ENCODE results near the gene NTRK3.
"Not testable (repeated sequence)": the region's sequence is repeated elsewhere in the genome, so short reads cannot be mapped to it uniquely, and the experiment has no call there.

Gene NTRK3

GRCh38 chr15:88036154-88036839, 220.2 kb downstream of the NTRK3 start:
- no peak for DNase-seq (ENCODE audit: low read depth in 1 of 2, low spot score in 1 of 2)

- no peak for DNase-seq (ENCODE audit: low read depth in 1 of 2, low spot score in 1 of 2)
Observed at GRCh38 chr15:88035381-88035780, 221.2 kb downstream of the NTRK3 start.

- DNase-seq (ENCODE audit: low read depth in 1 of 2, low spot score in 1 of 2): not testable (repeated sequence)
Observed at GRCh38 chr15:88033421-88033820, 223.1 kb downstream of the NTRK3 start.

DNA sequence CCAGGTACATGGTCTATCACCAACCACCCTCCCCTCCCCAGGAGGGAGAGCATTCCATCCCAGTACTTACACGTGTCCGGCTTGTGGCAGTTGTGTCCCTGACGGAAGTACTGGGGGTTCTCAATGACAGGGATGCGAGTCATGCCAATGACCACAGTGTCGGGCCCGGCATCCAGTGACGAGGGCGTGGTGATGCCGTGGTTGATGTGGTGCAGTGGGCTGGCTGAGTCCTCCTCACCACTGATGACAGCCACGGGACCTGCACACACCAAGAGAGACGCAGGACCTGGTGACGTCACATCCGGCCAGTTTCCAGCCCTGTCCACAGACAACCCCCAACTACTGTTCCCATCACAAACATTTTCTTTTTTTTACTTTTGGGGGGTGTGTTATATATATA, 223.8 kb downstream of the NTRK3 start:
- no peak for DNase-seq (ENCODE audit: low read depth in 1 of 2, low spot score in 1 of 2)

- DNase-seq (ENCODE audit: low read depth in 1 of 2, low spot score in 1 of 2): no peak
Observed at GRCh38 chr15:88031461-88031860, 225.1 kb downstream of the NTRK3 start.

- DNase-seq (ENCODE audit: low read depth in 1 of 2, low spot score in 1 of 2): no peak
Observed at GRCh38 chr15:88029696-88030095, 226.8 kb downstream of the NTRK3 start.

- DNase-seq (ENCODE audit: low read depth in 1 of 2, low spot score in 1 of 2): no peak
Observed at GRCh38 chr15:88028024-88028423, 228.5 kb downstream of the NTRK3 start.

DNA sequence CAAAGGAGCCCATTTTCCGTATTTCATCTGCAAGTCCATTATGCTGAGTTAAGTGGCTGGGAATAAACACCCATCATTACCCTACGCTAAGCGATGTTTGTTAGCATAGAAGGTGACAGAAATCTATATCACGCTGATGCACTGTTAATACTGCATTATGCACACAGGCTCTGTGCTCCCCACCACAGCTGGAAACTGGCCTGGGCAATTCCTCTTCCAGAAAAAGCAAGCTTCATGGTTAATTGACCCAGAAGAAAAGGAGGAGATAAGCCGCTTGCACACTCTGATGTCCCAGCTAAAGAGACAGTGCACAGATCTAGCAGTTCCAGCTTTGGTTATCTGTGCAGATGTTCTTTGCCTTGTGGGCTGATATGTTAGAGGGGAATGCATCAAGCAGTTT, 232.6 kb downstream of the NTRK3 start:
- DNase-seq (ENCODE audit: low read depth in 1 of 2, low spot score in 1 of 2): no peak

- no peak for DNase-seq (ENCODE audit: low read depth in 1 of 2, low spot score in 1 of 2)
Observed at GRCh38 chr15:88022716-88023115, 233.8 kb downstream of the NTRK3 start.

GRCh38 chr15:88021601-88022000, 234.9 kb downstream of the NTRK3 start:
- no peak for DNase-seq (ENCODE audit: low read depth in 1 of 2, low spot score in 1 of 2)

DNA sequence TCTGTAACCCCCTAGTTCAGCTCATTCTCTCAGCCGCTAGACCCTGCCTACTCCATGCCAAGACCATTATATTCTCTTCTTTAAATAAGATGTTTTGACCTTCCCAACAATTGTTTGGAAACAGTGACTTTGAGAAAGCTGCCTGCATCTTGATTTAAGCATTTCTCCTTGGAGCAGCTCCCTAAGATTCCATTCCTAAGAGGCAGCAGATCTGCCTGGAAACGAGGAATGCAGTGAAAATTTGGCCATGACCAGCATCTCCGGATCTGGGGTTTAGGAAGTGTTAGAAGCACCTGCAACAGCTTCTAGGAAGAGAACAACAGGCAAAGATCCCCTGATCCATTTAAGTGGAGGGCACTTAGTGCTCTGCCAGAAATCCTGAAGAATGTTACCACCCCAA, 235.7 kb downstream of the NTRK3 start:
- DNase-seq (ENCODE audit: low read depth in 1 of 2, low spot score in 1 of 2): no peak

- no peak for DNase-seq (ENCODE audit: low read depth in 1 of 2, low spot score in 1 of 2)
Observed at GRCh38 chr15:88019656-88020055, 236.9 kb downstream of the NTRK3 start.

GRCh38 chr15:88018869-88019641, 237.5 kb downstream of the NTRK3 start:
- DNase-seq (ENCODE audit: low read depth in 1 of 2, low spot score in 1 of 2): no peak

- DNase-seq (ENCODE audit: low read depth in 1 of 2, low spot score in 1 of 2): no peak
Observed at GRCh38 chr15:88017753-88018152, 238.8 kb downstream of the NTRK3 start.

DNA sequence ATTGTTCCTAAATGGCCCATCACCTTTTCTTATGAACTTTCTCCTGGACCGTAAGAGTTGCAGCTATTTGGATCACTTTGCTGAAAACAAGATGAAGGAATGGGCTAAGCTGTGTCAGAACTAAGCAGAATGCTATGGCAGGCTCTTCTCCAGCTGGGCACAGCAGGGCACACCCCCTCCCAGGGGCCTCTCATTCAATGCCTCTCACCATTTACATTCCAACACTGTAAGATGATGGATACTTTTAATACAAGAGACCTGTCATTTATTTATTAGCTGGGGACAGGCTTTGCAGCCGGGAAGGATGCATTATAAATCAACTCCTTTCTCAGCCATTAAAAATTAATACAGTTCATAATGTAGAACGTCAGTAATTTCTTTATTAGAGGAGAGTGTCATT, 240.1 kb downstream of the NTRK3 start:
- DNase-seq (ENCODE audit: low read depth in 1 of 2, low spot score in 1 of 2): no peak

DNA sequence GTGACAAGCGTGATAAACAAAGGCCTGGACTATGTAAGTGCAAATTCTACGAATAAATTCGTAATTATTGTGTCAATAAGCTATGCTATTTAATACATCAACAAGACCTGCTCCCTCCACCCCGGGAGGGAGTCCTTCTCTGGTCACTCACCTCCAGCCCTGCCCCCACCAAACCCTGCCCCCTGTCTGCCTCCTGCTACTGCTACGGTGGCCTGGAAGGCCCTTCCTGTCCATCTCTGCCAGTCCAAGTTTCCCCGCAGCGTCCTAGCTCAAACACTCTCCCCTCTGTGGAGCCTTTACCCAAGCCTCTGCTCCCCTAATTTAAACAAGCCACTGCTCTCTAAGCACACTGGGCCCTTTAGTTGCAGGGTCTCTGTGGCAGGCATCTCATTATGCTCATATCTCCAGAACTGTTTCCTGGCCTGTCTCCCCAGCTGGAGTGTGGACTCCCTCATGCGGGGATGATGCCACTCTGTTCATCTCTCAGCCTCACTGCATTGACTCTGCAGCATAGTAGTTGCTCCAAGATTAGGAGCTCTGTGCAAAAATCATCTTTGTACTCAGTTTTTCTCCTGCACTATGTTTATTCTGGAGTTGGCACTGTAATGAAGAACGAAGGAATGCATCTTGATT, 241.2 kb downstream of the NTRK3 start:
- no peak for DNase-seq (ENCODE audit: low read depth in 1 of 2, low spot score in 1 of 2)

DNA sequence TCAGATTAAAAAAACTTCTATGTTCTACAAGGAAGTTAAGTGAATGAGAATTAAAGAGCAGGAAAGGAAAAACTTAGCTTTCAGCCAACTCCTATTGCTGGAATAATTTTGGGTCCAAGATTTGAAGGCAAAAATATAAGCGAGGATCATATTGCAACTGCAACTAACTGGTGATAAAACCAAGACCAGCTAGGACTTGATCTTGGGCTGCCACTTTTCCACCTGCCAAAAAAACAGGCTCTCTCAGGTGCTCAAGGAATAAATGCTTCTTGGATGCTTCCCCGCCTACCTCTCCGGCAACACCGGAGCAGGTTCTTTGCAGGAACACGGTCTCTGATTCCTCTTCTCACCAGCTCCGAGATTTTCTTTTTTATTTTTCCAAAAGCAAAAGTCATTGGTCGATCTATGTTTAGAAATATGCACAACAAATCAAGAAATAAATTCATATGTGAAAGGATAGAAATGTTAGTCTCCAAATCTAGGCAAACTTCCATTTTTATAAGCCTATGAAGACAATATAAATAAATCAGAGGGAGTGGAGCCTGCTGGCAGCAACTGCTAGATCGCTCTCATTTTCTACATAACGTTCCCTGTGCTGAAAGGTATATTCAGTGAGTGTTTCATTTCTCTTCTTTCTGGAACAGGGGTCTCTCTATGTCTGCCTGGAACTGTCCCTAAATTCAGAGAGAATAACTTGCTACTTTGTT, 241.9 kb downstream of the NTRK3 start:
- no peak for DNase-seq (ENCODE audit: low read depth in 1 of 2, low spot score in 1 of 2)

GRCh38 chr15:88013111-88013510, 243.4 kb downstream of the NTRK3 start:
- DNase-seq (ENCODE audit: low read depth in 1 of 2, low spot score in 1 of 2): no peak

- no peak for DNase-seq (ENCODE audit: low read depth in 1 of 2, low spot score in 1 of 2)
Observed at GRCh38 chr15:88012688-88013087, 243.9 kb downstream of the NTRK3 start.

DNA sequence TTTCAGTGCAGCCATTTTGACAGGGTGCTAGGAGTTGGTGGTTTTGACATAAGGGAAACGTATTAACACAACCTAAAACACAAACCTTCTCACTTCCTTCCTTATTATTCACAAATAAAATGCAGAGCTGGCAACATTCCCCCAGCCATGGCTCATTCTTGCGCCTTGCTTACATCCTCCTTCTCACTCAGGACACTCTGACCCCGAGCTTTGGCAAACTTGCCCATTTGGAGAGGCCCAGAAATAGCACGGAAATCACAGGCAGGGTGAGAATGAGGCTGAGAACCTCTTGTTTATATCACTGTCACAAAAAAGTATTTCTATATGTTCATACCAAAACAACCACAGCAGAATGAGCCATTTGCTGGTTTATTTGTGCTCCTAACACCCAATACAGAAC, 244.3 kb downstream of the NTRK3 start:
- DNase-seq (ENCODE audit: low read depth in 1 of 2, low spot score in 1 of 2): no peak

DNA sequence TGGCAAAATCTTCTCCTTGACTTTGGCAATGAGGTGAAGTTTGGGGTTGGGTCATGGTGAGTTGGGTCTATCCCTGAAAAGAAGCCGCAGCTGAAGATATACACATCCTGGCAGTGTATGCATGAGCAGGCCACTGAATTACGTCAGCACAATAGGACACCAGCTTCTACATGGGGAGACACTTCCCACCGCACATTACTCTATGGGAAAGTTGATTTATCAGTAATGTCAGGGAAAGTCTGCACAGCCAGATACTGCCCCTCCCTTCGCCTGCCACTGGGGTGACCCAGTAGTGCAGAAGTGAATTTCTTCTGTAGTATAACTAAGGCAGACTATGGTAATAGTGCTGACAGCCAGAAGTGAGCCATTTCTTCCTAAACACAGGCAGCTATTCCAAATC, 245.0 kb downstream of the NTRK3 start:
- DNase-seq (ENCODE audit: low read depth in 1 of 2, low spot score in 1 of 2): no peak

- no peak for DNase-seq (ENCODE audit: low read depth in 1 of 2, low spot score in 1 of 2)
Observed at GRCh38 chr15:88006146-88006545, 250.4 kb downstream of the NTRK3 start.

All from activated T-helper 1 cell treated with anti-CD3 and anti-CD28 coated beads, Interleukin-2, amount 50 U/mL, for 16 hours (primary cell).